Liver (tissue), 9 donors: ENCODE data around the gene CD7. TPM values are rescaled to one million over a fixed set of nuclear protein-coding genes. Genes with fewer than 3 reads are reported as not detected.

ENCODE experiments used
- DNase-seq: peaks from one replicate; pipeline ENCODE4 v3.0.0-alpha.2; 2017; ENCODE audit warnings: low spot score
- H3K27ac ChIP-seq, 2 donors: one replicate each; pipeline ENCODE4 v1.7.0; 2013; ENCODE audit warnings: inconsistent platforms in 2 of 2, low read length in 2 of 2, control low read depth in 1 of 2, low read depth in 1 of 2, mild to moderate bottlenecking in 1 of 2
- H3K27me3 ChIP-seq, 4 donors: one replicate each; pipeline versions ENCODE4 v1.6.1 to v1.7.0; 2013; ENCODE audit warnings: low read length in 3 of 4, inconsistent platforms in 1 of 4, mild to moderate bottlenecking in 1 of 4, moderate library complexity in 1 of 4; ENCODE audit not compliant: control insufficient read depth in 4 of 4, insufficient read depth in 4 of 4
- H3K36me3 ChIP-seq, 4 donors: one replicate each; pipeline versions ENCODE4 v1.6.1 to v1.7.0; 2013; ENCODE audit warnings: low read length in 3 of 4, mild to moderate bottlenecking in 3 of 4, low read depth in 1 of 4, moderate library complexity in 1 of 4; ENCODE audit not compliant: control insufficient read depth in 4 of 4, insufficient read depth in 3 of 4
- H3K4me1 ChIP-seq, 4 donors: one replicate each; pipeline versions ENCODE4 v1.6.1 to v1.7.0; 2013; ENCODE audit warnings: low read length in 3 of 4, mild to moderate bottlenecking in 3 of 4, moderate library complexity in 1 of 4; ENCODE audit not compliant: control insufficient read depth in 4 of 4, insufficient read depth in 4 of 4
- H3K4me3 ChIP-seq, 3 donors: one replicate each; pipeline versions ENCODE4 v1.6.1 to v1.7.0; 2013; ENCODE audit warnings: low read length in 3 of 3, control low read depth in 1 of 3, low read depth in 1 of 3, mild to moderate bottlenecking in 1 of 3
- H3K9ac ChIP-seq, 2 donors: one replicate each; pipeline ENCODE4 v1.7.0; 2013; ENCODE audit warnings: low read length in 2 of 2, mild to moderate bottlenecking in 2 of 2, moderate library complexity in 2 of 2, control low read depth in 1 of 2, low read depth in 1 of 2
- H3K9me3 ChIP-seq, 4 donors: one replicate each; pipeline versions ENCODE4 v1.6.1 to v1.7.0; 2013; ENCODE audit warnings: low read length in 3 of 4; ENCODE audit not compliant: control insufficient read depth in 4 of 4
- EGR1 ChIP-seq, 2 donors: IDR thresholded peaks; 2 replicates each; pipeline ENCODE4 v1.6.1; 2016 to 2018; ENCODE audit warnings: antibody characterized with exemption in 2 of 2, low read depth in 2 of 2
- FOXA1 ChIP-seq: IDR thresholded peaks from 2 replicates; pipeline ENCODE4 v1.6.1; 2016; ENCODE audit warnings: antibody characterized with exemption
- FOXA2 ChIP-seq: IDR thresholded peaks from 2 replicates; pipeline ENCODE4 v1.6.1; 2016; ENCODE audit warnings: antibody characterized with exemption
- GABPA ChIP-seq, 2 donors: IDR thresholded peaks in 1 of 2; conservative IDR thresholded peaks in 1 of 2; 2 replicates each; pipeline ENCODE4 v1.6.1; 2016; ENCODE audit warnings: antibody characterized with exemption in 2 of 2, mild to moderate bottlenecking in 1 of 2, moderate library complexity in 1 of 2
- HNF4A ChIP-seq, 2 donors: conservative IDR thresholded peaks; 2 replicates each; pipeline ENCODE4 v1.6.1; 2016; ENCODE audit warnings: antibody characterized with exemption in 2 of 2, mild to moderate bottlenecking in 2 of 2
- JUND ChIP-seq, 2 donors: IDR thresholded peaks; 2 replicates each; pipeline ENCODE4 v1.6.1; 2016; ENCODE audit warnings: antibody characterized with exemption in 2 of 2
- NR2F2 ChIP-seq: IDR thresholded peaks from 2 replicates; pipeline ENCODE4 v1.6.1; 2016; ENCODE audit warnings: antibody characterized with exemption
- RAD21 ChIP-seq, 2 donors: IDR thresholded peaks; 2 replicates each; pipeline ENCODE4 v1.6.1; 2016; ENCODE audit warnings: antibody characterized with exemption in 2 of 2, mild to moderate bottlenecking in 2 of 2
- RXRA ChIP-seq, 2 donors: IDR thresholded peaks; 2 replicates each; pipeline ENCODE4 v1.6.1; 2017 to 2018; ENCODE audit warnings: antibody characterized with exemption in 2 of 2, mild to moderate bottlenecking in 1 of 2
- SP1 ChIP-seq: IDR thresholded peaks from 2 replicates; pipeline ENCODE4 v1.6.1; 2018; ENCODE audit warnings: antibody characterized with exemption, mild to moderate bottlenecking
- TAF1 ChIP-seq: conservative IDR thresholded peaks from 2 replicates; pipeline ENCODE4 v1.6.1; 2016; ENCODE audit warnings: antibody characterized with exemption, mild to moderate bottlenecking
- WGBS: extraction: QIAGEN DNeasy Blood & Tissue Kit; methylation state at CpG from one replicate; pipeline ENCODE4 v1.1.7; 2013; 5-methylcytosine and 5-hydroxymethylcytosine counted together
- polyA plus RNA-seq, 2 donors: library from polyadenylated mRNA; stranded (reverse) in 1 of 2; unstranded in 1 of 2; fragments of 200-250 nt in 1 of 2; fragments of >200 nt in 1 of 2; fragmentation: Nextera tagmentation in 1 of 2; extraction: Ambion mirVana in 1 of 2; gene quantifications; one replicate each; pipeline versions ENCODE4 v1.2.1 to v1.2.3, GENCODE V29; 2013 to 2015
- total RNA-seq, 2 donors: library from RNA; depleted of rRNA; stranded (reverse); fragments of >200 nt; gene quantifications; one replicate each; pipeline ENCODE4 v1.2.3, GENCODE V29; 2014
- TF ChIP-seq, protein P1 (sequence below): IDR thresholded peaks from 2 replicates; pipeline ENCODE4 v1.6.1; 2016; ENCODE audit warnings: antibody characterized with exemption
- TF ChIP-seq, protein P2 (sequence below): fragments of 150-350 bp; IDR thresholded peaks from 2 replicates; pipeline ENCODE4 v1.5.1; 2017; ENCODE audit warnings: improper control_type of control experiment, low read depth, low read length; ENCODE audit not compliant: missing input control
- TF ChIP-seq, protein P3 (sequence below): IDR thresholded peaks from 2 replicates; pipeline ENCODE4 v1.6.1; 2016; ENCODE audit warnings: antibody characterized with exemption, mild to moderate bottlenecking
- TF ChIP-seq, protein P4 (sequence below): IDR thresholded peaks from 2 replicates; pipeline ENCODE4 v1.6.1; 2016; ENCODE audit warnings: antibody characterized with exemption
- TF ChIP-seq, protein P5 (sequence below): IDR thresholded peaks from 2 replicates; pipeline ENCODE4 v1.6.1; 2016; ENCODE audit warnings: antibody characterized with exemption
- donor health status: healthy.
- donor health status: healthy.
- donor health status: healthy.
- donor health status: healthy.
- donor health status: healthy.

Gene CD7
- total and polyA plus RNA-seq, 4 donors = 1.0 to 1.5 (median 1.4) TPM

DNA sequence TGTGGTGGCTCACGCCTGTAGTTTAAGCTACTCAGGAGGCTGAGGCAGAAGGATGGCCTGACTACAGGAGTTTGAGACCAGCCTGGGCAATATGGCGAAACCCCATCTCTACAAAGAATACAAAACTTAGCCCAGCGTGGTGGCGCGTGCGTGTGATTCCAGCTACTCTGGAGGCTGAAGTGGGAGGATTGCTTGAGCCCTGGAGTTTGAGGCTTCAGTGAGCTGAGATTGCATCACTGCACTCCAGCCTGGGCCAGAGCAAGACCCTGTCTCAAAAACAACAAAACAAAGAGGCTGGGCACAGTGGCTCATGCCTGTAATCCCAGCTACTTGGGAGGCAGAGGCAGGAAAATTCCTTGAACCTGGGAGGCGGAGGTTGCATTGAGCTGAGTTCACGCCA lies 36.9 kb downstream of the CD7 start:
- Histone ChIP-seq H3K4me1 (no peaks in the 10 kb centered on the region), H3K27ac (no peak overlapping the region), H3K4me3 (no peak overlapping the region), H3K27me3 (no peaks in the 10 kb centered on the region), H3K9me3 (no peaks in the 10 kb centered on the region), H3K36me3 (no peaks in the 10 kb centered on the region), H3K9ac (no peak overlapping the region)
- DNase-seq = no peak
- WGBS = 97% methylated on average over 8 of the region's 8 CpGs
- TF ChIP-seq NR2F2 = no peak
- TF ChIP-seq EGR1 (IDR thresholded peaks at IDR 0.05; ENCODE audit: low read depth in 2 of 2) = no peak
- TF ChIP-seq HNF4A (conservative IDR thresholded peaks at IDR 0.05) = no peak
- no peak for TF ChIP-seq JUND (IDR thresholded peaks at IDR 0.05)
- TF ChIP-seq, protein P1, sequence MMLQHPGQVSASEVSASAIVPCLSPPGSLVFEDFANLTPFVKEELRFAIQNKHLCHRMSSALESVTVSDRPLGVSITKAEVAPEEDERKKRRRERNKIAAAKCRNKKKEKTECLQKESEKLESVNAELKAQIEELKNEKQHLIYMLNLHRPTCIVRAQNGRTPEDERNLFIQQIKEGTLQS = no peak
- TF ChIP-seq TAF1 = no peak

DNA sequence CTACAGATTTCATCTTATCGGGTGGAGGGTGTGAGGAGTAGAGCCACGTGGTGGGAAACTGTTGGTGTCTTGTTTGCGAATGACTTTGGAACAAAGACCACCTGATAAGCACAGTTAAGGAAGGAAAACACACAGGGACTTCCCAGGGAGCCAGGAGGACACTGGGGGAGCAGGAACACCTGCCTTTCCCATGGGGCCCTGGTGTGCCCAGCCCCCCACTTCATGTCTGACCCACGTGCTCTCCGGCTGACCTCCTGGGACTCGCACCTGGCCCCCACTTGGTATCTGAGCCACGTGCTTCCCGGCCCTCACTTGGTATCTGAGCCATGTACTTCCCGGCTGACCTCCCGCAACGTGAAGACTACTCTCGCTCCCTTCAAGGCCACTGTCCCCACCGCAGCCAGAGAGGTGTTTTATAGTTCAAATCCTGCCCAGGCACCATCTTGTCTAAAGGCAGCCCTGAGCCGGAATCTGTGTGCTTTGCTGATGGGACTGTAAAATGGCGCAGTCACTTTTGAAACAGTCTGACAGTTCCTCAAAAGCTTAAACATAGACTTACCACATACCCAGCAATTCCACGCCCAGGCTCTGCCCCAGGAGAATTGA lies 38.5 kb downstream of the CD7 start:
- Histone ChIP-seq H3K27me3 (no peaks in the 10 kb centered on the region), H3K27ac (peak overlapping the region in 1 of 2 donors; percentile 54)

DNA sequence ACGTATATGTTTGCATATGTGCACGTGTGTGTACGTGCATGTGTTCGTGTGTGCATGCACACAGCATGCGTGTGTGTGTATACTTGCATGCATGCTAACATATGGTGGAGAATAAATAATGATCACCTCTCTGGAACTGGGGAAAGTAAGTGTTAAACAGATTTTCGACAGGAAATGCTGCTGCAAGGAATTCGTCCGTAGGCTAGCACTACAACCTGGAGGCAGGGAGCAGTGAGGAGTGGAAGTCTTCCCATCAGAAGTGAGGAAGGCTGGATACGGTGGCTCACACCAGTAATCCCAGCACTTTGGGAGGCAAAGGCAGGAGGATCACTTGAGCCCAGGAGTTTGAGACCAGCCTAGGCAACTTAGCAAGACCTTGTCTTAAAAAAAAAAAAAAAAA lies 39.1 kb downstream of the CD7 start:
- no peak for DNase-seq
- Histone ChIP-seq H3K27ac (no peak overlapping the region), H3K4me3 (no peak overlapping the region), H3K4me1 (peaks cover 1 to 9% (median 4%) of the 10 kb centered on the region in 4 donors), H3K27me3 (no peaks in the 10 kb centered on the region), H3K9me3 (no peaks in the 10 kb centered on the region), H3K9ac (no peak overlapping the region), H3K36me3 (no peaks in the 10 kb centered on the region)
- TF ChIP-seq, protein P1 = no peak
- TF ChIP-seq FOXA1 = no peak
- no peak for TF ChIP-seq RXRA (IDR thresholded peaks at IDR 0.05)
- no peak for TF ChIP-seq HNF4A (conservative IDR thresholded peaks at IDR 0.05)
- no peak for TF ChIP-seq SP1
- no peak for TF ChIP-seq JUND (IDR thresholded peaks at IDR 0.05)
- TF ChIP-seq, protein P2, sequence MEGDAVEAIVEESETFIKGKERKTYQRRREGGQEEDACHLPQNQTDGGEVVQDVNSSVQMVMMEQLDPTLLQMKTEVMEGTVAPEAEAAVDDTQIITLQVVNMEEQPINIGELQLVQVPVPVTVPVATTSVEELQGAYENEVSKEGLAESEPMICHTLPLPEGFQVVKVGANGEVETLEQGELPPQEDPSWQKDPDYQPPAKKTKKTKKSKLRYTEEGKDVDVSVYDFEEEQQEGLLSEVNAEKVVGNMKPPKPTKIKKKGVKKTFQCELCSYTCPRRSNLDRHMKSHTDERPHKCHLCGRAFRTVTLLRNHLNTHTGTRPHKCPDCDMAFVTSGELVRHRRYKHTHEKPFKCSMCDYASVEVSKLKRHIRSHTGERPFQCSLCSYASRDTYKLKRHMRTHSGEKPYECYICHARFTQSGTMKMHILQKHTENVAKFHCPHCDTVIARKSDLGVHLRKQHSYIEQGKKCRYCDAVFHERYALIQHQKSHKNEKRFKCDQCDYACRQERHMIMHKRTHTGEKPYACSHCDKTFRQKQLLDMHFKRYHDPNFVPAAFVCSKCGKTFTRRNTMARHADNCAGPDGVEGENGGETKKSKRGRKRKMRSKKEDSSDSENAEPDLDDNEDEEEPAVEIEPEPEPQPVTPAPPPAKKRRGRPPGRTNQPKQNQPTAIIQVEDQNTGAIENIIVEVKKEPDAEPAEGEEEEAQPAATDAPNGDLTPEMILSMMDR = no peak
- no peak for TF ChIP-seq NR2F2
- no peak for TF ChIP-seq GABPA (IDR thresholded peaks at IDR 0.05 in 1 of 2, conservative IDR thresholded peaks at IDR 0.05 in 1 of 2)
- no peak for TF ChIP-seq FOXA2
- TF ChIP-seq, protein P3, sequence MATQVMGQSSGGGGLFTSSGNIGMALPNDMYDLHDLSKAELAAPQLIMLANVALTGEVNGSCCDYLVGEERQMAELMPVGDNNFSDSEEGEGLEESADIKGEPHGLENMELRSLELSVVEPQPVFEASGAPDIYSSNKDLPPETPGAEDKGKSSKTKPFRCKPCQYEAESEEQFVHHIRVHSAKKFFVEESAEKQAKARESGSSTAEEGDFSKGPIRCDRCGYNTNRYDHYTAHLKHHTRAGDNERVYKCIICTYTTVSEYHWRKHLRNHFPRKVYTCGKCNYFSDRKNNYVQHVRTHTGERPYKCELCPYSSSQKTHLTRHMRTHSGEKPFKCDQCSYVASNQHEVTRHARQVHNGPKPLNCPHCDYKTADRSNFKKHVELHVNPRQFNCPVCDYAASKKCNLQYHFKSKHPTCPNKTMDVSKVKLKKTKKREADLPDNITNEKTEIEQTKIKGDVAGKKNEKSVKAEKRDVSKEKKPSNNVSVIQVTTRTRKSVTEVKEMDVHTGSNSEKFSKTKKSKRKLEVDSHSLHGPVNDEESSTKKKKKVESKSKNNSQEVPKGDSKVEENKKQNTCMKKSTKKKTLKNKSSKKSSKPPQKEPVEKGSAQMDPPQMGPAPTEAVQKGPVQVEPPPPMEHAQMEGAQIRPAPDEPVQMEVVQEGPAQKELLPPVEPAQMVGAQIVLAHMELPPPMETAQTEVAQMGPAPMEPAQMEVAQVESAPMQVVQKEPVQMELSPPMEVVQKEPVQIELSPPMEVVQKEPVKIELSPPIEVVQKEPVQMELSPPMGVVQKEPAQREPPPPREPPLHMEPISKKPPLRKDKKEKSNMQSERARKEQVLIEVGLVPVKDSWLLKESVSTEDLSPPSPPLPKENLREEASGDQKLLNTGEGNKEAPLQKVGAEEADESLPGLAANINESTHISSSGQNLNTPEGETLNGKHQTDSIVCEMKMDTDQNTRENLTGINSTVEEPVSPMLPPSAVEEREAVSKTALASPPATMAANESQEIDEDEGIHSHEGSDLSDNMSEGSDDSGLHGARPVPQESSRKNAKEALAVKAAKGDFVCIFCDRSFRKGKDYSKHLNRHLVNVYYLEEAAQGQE = no peak
- TF ChIP-seq EGR1 (IDR thresholded peaks at IDR 0.05; ENCODE audit: low read depth in 2 of 2) = no peak
- TF ChIP-seq, protein P4, sequence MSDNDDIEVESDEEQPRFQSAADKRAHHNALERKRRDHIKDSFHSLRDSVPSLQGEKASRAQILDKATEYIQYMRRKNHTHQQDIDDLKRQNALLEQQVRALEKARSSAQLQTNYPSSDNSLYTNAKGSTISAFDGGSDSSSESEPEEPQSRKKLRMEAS = no peak
- no peak for TF ChIP-seq RAD21 (IDR thresholded peaks at IDR 0.05)
- no peak for TF ChIP-seq TAF1
- 88% methylated on average over 9 of the region's 9 CpGs for WGBS

More for the DNA sequence above, 38.5 kb downstream of the CD7 start:
- no peak for TF ChIP-seq SP1
- TF ChIP-seq, protein P5, sequence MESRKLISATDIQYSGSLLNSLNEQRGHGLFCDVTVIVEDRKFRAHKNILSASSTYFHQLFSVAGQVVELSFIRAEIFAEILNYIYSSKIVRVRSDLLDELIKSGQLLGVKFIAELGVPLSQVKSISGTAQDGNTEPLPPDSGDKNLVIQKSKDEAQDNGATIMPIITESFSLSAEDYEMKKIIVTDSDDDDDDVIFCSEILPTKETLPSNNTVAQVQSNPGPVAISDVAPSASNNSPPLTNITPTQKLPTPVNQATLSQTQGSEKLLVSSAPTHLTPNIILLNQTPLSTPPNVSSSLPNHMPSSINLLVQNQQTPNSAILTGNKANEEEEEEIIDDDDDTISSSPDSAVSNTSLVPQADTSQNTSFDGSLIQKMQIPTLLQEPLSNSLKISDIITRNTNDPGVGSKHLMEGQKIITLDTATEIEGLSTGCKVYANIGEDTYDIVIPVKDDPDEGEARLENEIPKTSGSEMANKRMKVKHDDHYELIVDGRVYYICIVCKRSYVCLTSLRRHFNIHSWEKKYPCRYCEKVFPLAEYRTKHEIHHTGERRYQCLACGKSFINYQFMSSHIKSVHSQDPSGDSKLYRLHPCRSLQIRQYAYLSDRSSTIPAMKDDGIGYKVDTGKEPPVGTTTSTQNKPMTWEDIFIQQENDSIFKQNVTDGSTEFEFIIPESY = no peak
- Histone ChIP-seq H3K36me3 (no peaks in the 10 kb centered on the region), H3K9ac (no peak overlapping the region), H3K4me3 (no peak overlapping the region), H3K4me1 (peaks cover 1 to 6% (median 3%) of the 10 kb centered on the region in 4 donors), H3K9me3 (no peaks in the 10 kb centered on the region)
- WGBS = 76% methylated on average over 16 of the region's 16 CpGs
- no peak for DNase-seq
